ENCODE data around the gene TLR7. TPM values are rescaled to one million over a fixed set of nuclear protein-coding genes. Genes with fewer than 3 reads are reported as not detected.

The TLR7 gene
- 0.04 TPM in 1 of 2 replicates, not detected in the other for total RNA-seq (2014; rRNA removed; shearing (Covaris generic))

DNA sequence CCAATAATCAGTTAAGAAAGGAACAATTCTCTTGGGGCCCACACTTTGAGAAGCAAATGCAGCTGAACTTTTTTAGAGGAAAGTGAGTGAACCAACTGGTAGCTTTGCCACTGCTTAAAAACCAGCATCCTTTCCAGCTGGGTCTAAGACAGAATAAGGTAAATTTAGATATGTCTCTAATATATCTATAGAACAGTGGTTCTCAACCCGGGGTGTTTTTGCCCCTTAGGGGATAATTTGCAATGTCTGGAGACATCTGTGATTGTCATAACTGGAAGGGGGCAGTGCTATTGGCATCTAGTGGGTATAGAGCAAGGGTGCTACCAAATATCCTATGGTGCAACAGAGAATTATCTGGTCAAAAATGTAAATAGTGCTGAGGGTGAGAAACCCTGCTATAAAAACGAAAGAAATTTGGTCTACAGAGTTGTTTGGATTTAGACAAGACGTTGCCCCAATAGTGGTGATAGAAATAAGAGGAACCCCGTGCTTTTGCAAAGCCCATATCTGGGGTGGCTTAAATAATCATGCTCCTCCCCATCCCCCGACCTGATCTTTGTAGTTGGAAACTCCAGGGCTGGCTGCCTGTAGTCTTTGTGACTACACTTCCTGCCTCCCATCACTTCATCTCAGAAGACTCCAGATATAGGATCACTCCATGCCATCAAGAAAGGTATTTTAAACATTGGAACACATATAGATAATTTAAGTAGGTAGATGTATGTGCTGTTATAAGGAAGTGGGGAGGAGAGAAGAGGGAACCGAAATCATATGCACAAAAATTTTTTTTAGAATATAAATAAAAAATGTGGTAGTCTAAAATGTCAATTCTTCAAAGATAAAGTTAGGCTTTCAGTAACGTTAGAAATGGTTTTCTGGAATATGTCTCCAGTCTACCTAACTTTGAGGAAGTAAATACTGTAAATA, at the start of gene TLR7:
TSS of gene TLR7 (plus strand) at position 622 of the 927 bp plus-strand sequence. CDS start 507 bp downstream, outside the sequence.
- DNase-seq (ENCODE audit: low spot score), result no peak

GRCh38 chrX:12817528-12817927, 49.3 kb upstream of the TLR7 start:
- no peak for DNase-seq (ENCODE audit: low spot score)

DNA sequence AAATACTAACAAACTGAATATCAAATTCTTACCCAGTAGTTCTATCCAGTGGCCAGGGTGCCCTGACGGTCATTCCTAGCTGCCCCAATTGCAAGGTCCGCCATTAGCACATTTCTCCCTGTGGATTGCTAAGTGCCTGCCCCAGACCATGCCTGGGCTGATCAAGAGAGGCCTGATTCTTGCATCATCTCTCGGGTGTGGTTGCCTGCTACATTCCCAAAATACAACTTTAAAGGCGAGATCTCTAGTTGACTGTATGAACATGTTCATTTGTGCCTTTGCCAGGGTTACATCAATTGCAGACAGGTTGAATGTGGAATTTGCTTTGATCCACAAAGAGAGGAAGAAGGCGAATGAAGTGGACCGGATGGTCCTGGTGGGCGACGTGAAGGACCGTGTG, 47.6 kb upstream of the TLR7 start:
- no peak for DNase-seq (ENCODE audit: low spot score)

- DNase-seq (ENCODE audit: low spot score), result no peak
Measured at GRCh38 chrX:12820737-12821136, 46.1 kb upstream of the TLR7 start.

DNA sequence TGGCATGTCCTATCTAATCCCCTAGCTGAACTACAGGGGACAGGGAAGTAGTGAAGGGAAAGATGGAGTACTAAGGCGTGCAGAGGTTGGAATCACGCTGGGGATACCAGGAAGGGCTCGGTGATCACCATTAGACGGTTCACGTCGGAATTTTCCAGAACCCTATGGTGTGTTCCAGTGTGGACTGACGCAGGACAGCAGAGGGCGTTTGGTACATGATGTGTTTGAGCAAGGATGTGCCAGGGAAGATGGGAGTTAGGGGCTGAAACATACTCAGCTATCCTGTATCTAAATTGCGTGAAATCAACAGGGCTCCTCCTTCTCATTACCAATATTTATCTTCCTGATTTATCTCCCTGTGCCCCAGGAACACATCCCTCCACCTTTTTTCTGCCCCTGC, 41.9 kb upstream of the TLR7 start:
- DNase-seq (ENCODE audit: low spot score), result no peak

GRCh38 chrX:12825801-12826200, 41.1 kb upstream of the TLR7 start:
- DNase-seq (ENCODE audit: low spot score), result peak; percentile 22

- DNase-seq (ENCODE audit: low spot score), result no peak
Measured at GRCh38 chrX:12843061-12843667, 23.7 kb upstream of the TLR7 start.

- DNase-seq (ENCODE audit: low spot score), result no peak
Measured at GRCh38 chrX:12843668-12844279, 23.1 kb upstream of the TLR7 start.

DNA sequence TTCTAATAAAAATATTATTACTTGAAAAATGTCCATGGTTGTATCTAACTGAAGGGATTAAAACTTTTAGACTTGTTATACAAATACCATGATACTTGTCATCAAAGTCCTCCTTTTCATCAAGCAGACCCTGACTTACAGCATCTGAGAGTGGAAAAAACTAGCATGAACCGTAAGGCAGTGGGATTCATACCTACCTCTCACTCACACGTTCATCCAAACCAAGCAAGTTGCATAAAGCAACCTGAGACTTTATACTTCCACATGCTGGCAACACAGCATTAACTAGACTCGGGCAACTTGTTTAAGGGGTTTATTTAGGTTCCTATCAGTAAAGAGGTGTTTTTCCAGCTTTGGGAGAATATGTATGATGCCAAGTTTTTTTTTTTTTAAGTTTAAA, 22.6 kb upstream of the TLR7 start:
- no peak for DNase-seq (ENCODE audit: low spot score)

- DNase-seq (ENCODE audit: low spot score), result no peak
Measured at GRCh38 chrX:12865359-12865758, 1.5 kb upstream of the TLR7 start.

DNA sequence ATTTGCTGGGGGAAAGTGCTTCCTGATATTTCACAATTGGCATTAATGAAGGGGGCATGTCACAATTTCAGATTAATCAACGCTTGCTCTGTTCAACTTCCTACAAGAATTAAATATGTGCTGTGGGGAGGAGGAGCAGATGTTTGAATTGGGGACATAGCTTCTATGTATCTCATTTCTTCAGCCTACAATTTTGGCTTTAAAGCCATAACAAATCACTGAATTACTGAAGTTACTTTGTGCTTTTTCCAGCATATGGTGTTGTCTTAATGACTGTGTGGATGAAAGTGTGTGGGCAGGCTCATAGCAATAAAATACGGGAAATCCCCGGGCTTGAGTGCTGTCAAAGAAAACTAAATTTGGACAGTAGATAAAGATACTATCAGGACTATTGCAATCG, 813 bp downstream of the TLR7 start:
- DNase-seq (ENCODE audit: low spot score), result no peak

DNA sequence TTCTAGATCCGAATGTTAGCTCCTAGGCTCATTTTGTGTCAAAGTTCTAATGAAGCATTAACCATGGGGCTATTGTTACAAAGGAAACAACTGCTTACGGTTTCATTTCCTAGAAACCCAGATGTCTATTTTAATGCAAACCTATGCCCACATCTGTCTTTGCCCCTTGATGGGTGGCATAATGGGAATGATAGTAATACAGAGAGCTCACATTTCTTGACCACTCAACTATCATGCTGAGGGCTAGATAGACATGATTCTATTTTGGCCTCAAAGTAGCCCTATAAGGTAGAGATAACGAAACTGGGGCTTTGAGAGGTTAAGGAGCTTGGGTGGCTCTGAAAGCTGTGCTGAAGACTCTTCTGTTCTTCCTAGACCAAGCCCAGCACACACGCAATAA, 1.9 kb downstream of the TLR7 start:
- no peak for DNase-seq (ENCODE audit: low spot score)

- peak; percentile 19 for DNase-seq (ENCODE audit: low spot score)
Measured at GRCh38 chrX:12871257-12871656, 4.4 kb downstream of the TLR7 start.

DNA sequence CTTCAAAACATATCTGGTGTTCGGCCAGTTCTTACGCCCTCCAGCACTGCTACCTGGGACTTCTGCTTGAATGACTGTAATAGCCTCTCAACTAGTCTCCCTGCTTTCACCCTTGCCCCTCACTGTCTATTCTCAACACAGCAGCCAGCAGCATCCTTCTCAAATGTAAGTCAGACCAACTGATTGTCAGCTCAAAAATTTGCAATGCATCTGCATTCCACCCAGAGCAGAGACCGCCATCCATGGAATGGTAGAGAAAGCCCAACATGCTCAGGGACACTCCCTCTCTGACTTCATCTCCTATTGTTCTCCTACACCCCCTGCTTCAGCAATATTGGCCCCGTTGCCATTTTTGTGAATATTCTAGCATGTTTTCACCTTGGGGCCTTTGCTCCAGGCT, 5.9 kb downstream of the TLR7 start:
- no peak for DNase-seq (ENCODE audit: low spot score)

GRCh38 chrX:12874581-12874980, 7.7 kb downstream of the TLR7 start:
- DNase-seq (ENCODE audit: low spot score), result no peak

GRCh38 chrX:12877386-12877785, 10.5 kb downstream of the TLR7 start:
- no peak for DNase-seq (ENCODE audit: low spot score)

GRCh38 chrX:12878536-12878935, 11.7 kb downstream of the TLR7 start:
- no peak for DNase-seq (ENCODE audit: low spot score)

GRCh38 chrX:12881914-12882313, 15.0 kb downstream of the TLR7 start:
- DNase-seq (ENCODE audit: low spot score), result no peak

DNA sequence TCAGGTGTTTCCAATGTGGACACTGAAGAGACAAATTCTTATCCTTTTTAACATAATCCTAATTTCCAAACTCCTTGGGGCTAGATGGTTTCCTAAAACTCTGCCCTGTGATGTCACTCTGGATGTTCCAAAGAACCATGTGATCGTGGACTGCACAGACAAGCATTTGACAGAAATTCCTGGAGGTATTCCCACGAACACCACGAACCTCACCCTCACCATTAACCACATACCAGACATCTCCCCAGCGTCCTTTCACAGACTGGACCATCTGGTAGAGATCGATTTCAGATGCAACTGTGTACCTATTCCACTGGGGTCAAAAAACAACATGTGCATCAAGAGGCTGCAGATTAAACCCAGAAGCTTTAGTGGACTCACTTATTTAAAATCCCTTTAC, 18.6 kb downstream of the TLR7 start:
- DNase-seq (ENCODE audit: low spot score), result no peak

GRCh38 chrX:12886545-12886944, 19.7 kb downstream of the TLR7 start:
- no peak for DNase-seq (ENCODE audit: low spot score)

GRCh38 chrX:12887141-12887540, 20.3 kb downstream of the TLR7 start:
- no peak for DNase-seq (ENCODE audit: low spot score)

DNA sequence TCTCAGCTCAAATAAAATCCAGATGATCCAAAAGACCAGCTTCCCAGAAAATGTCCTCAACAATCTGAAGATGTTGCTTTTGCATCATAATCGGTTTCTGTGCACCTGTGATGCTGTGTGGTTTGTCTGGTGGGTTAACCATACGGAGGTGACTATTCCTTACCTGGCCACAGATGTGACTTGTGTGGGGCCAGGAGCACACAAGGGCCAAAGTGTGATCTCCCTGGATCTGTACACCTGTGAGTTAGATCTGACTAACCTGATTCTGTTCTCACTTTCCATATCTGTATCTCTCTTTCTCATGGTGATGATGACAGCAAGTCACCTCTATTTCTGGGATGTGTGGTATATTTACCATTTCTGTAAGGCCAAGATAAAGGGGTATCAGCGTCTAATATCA, 20.9 kb downstream of the TLR7 start:
- no peak for DNase-seq (ENCODE audit: low spot score)

GRCh38 chrX:12890467-12890866, 23.6 kb downstream of the TLR7 start:
- DNase-seq (ENCODE audit: low spot score), result no peak
